Bronchial epithelial cell (primary cell): ENCODE results near the gene ICAM2. TPM values are rescaled to one million over a fixed set of nuclear protein-coding genes. Genes with fewer than 3 reads are reported as not detected.

Experiments
- DNase-seq: peaks from one replicate; pipeline ENCODE4 v3.0.0-alpha.2; 2010; ENCODE audit warnings: low read depth
- FAIRE-seq: peaks from 2 replicates; lab custom pipeline; 2011; peaks lifted over from hg19 to GRCh38; lab: Jason Lieb, UNC
- H3K27me3 ChIP-seq: 2 replicates; pipeline ENCODE4 v1.5.1; 2011; ENCODE audit warnings: low read length; ENCODE audit not compliant: control insufficient read depth, insufficient read depth
- H3K36me3 ChIP-seq: 2 replicates; pipeline ENCODE4 v1.5.1; 2011; ENCODE audit warnings: low read length; ENCODE audit not compliant: control insufficient read depth, insufficient read depth
- H3K4me3 ChIP-seq: 2 replicates; pipeline ENCODE4 v1.5.1; 2011; ENCODE audit warnings: mild to moderate bottlenecking, low read depth, low read length, control low read depth
- total RNA-seq: library from RNA; depleted of rRNA; stranded (reverse); fragments of >200 nt; gene quantifications from 2 replicates; pipeline ENCODE4 v1.2.1, GENCODE V29; 2014
- TF ChIP-seq, protein P1 (sequence below): IDR thresholded peaks from 2 replicates; pipeline ENCODE4 v1.5.1; 2011; ENCODE audit warnings: mild to moderate bottlenecking, moderate library complexity, low read length, control low read depth, inconsistent platforms; ENCODE audit not compliant: insufficient read depth, severe bottlenecking

The ICAM2 gene
- total RNA-seq, 1 donor from 2014 or later: 0.26 TPM

DNA sequence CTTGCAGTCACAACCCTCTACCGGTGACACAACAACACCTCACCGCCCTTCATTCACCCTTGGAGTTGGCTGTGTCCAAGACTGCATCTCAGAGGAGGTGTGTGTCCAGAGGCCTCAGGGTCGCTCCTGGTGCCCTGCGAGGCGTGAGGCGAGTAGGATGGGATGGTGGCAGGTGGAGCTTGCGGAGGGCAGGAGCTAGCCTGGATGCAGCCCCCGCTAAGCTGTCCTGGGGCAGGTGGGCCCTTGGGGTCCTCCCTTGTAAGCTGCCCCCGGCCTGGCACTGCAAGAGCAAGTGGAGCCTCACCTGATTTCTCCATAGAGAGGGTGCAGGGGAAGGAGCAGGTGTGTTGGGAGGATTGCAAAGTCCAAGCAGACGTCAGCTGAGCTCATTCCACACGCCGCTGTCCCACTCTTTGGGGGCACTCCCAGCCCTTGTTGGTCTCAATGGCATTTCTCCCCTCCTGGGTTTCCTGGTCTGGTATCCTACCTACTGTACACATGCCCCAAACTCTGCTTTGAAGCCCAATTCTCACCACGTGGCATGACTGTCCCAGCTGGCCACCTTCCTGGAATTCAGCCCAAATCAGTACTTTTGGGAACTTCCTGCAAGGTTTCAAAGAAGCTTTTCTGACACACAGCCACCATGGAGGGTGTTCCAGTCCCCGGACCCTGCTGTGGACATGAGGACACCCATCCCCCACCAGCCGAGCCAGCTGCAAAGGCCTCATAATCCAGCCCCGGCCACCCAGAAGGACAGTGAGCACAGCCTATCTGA, 18.1 kb upstream of the ICAM2 start:
- Histone ChIP-seq H3K4me3 (no peak overlapping the region), H3K36me3 (peaks cover 13% of the 10 kb centered on the region), H3K27me3 (no peaks in the 10 kb centered on the region)
- DNase-seq: no peak
- TF ChIP-seq, protein P1, sequence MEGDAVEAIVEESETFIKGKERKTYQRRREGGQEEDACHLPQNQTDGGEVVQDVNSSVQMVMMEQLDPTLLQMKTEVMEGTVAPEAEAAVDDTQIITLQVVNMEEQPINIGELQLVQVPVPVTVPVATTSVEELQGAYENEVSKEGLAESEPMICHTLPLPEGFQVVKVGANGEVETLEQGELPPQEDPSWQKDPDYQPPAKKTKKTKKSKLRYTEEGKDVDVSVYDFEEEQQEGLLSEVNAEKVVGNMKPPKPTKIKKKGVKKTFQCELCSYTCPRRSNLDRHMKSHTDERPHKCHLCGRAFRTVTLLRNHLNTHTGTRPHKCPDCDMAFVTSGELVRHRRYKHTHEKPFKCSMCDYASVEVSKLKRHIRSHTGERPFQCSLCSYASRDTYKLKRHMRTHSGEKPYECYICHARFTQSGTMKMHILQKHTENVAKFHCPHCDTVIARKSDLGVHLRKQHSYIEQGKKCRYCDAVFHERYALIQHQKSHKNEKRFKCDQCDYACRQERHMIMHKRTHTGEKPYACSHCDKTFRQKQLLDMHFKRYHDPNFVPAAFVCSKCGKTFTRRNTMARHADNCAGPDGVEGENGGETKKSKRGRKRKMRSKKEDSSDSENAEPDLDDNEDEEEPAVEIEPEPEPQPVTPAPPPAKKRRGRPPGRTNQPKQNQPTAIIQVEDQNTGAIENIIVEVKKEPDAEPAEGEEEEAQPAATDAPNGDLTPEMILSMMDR: no peak
- peak; percentile 50 for FAIRE-seq

- Histone ChIP-seq H3K36me3 (peaks cover 6% of the 10 kb centered on the region), H3K4me3 (no peak overlapping the region), H3K27me3 (no peaks in the 10 kb centered on the region)
- TF ChIP-seq, protein P1: no peak
- FAIRE-seq (no peak), DNase-seq (no peak)
Observed at GRCh38 chr17:64037802-64038201, 17.4 kb upstream of the ICAM2 start.

DNA sequence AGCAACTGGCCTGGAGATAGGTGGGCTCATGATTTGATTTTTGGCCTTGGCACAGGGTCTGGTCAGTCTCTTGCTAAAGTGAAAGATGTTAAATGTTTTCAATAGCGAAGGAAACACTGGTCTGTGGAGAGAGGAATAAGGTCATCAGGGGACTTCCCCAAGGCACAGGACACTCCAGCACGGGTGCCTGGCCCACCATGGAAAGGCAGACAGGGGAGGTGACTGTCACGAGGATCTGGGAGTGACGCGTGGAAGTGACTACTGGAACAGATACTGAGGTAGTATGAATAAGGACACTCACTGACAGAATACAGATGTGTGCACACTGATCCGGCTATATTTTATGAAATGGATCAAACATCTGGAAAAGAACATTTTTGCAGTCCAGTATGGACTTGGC, 16.7 kb upstream of the ICAM2 start:
- no peak overlapping the region for H3K4me3 ChIP-seq
- TF ChIP-seq, protein P1: no peak
- no peak for FAIRE-seq
- no peak for DNase-seq
- peaks cover 6% of the 10 kb centered on the region for H3K36me3 ChIP-seq
- no peaks in the 10 kb centered on the region for H3K27me3 ChIP-seq

DNA sequence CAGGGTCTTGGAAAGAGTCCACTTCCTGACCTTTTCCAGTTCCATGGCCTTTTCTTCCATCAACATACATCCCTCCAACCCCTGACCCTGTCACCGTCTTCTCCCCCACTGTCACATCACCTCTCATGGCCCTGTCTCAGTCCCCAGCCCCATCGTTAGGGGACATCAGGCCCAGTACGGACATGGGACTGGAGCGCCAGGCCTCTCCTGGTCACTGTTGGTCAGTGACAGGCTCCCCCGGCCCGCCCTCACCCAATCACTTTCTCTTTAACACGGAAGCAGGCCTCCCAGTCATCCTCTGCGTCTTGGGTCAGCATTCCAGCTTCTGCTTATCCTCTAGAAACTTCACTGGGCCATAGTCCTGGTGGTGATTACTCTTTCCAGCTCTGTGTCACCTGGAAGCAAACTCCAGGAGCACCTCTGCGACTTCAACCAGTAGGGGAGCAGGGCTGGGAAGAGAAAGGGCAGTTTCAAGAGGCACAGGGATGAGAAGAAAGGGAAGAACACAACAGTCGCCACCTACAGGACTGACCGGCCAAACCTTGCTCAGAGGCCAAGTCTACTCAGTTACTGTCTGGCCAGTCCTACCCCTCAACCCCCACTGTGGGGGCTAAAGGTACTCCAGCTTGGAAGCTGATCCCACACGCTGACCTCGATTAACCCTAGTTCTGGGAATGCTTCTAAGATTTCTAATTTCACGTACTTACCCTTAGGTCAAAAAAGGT, 15.9 kb upstream of the ICAM2 start:
- FAIRE-seq: no peak
- Histone ChIP-seq H3K36me3 (peaks cover 5% of the 10 kb centered on the region), H3K27me3 (no peaks in the 10 kb centered on the region), H3K4me3 (no peak overlapping the region)
- DNase-seq: no peak
- TF ChIP-seq, protein P1: no peak

- no peak for FAIRE-seq
- H3K27me3 ChIP-seq: no peaks in the 10 kb centered on the region
- no peak overlapping the region for H3K4me3 ChIP-seq
- TF ChIP-seq, protein P1: no peak
- peak; percentile 60 for DNase-seq
- H3K36me3 ChIP-seq: no peaks in the 10 kb centered on the region
Observed at GRCh38 chr17:64032081-64032480, 11.6 kb upstream of the ICAM2 start.
